HG03039 (cell line): Measurements from ENCODE around the gene INVS.
"Not testable (repeated sequence)": the region's sequence is repeated elsewhere in the genome, so short reads cannot be mapped to it uniquely, and the experiment has no call there.

ENCODE experiments used
- ATAC-seq: cut with Tn5 transposase; IDR thresholded peaks from one replicate; pipeline ENCODE4 v1.9.1; 2021; ENCODE audit warnings: mild to moderate bottlenecking, moderate library complexity; ENCODE audit not compliant: unreplicated experiment

INVS gene

GRCh38 chr9:100112677-100113336, 13.8 kb downstream of the INVS start:
- no peak for ATAC-seq

DNA sequence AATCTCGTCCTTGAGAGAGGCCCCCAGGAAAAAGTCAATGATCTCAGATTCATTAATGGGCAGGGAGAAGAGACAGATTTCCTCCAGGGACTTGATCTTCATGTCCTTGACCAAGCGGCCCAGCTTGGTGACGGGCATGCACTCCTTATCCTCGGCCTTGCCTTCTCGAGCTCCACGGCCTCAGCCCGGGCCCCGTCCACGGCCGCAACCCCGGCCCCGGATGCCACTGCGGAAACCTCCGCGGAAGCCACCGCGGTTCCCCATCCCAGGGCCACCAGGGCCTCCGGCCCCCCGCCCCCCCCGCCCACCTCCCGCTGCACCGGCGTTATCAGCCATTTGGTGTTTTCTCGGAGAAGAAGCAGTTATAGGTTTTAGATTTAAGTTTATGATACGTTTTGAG, 18.3 kb downstream of the INVS start:
- ATAC-seq = no peak

GRCh38 chr9:100120286-100120685, 21.2 kb downstream of the INVS start:
- no peak for ATAC-seq

GRCh38 chr9:100125236-100125635, 26.2 kb downstream of the INVS start:
- ATAC-seq = no peak

- no peak for ATAC-seq
These were observed 26.9 kb downstream of the INVS start for GRCh38 chr9:100125910-100126309.

DNA sequence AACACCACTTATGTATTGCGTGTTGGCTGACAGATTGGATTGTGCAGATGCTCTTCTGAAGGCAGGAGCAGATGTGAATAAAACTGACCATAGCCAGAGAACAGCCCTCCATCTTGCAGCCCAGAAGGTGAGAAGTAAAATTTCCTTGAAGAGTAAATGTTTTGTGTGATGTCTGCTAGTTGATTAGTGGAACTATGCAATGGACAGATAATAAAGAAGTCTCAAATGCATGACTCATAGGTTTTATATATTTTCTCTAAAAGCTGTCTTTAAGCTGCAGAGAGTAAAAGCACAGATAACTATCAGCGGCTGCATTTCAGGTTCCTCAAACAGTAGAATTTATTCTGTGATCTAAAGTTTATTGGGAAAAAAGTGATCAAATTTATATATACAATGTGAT, 27.4 kb downstream of the INVS start:
- no peak for ATAC-seq

- ATAC-seq = no peak
These were observed 30.7 kb downstream of the INVS start for GRCh38 chr9:100129772-100130171.

GRCh38 chr9:100131216-100131615, 32.2 kb downstream of the INVS start:
- no peak for ATAC-seq

GRCh38 chr9:100131875-100132430, 32.9 kb downstream of the INVS start:
- no peak for ATAC-seq

DNA sequence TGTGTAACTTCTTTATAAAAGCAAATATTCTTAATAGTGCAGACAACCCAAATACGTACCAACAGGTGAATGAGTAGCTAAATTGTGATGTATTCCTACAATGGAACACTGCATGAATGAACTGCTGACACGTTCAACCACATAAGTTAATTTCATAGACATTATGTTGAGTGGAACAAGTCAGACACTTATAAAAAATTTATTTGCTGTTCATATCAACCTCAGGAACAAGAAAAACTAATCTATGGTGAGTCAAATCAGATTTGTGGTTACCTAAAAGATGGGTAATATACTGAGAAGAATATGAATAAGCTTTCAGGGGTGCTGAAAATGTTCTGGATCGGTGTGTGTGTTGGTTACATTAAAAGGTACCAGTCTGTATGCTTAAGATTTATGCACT, 35.7 kb downstream of the INVS start:
- no peak for ATAC-seq

GRCh38 chr9:100136799-100137198, 37.8 kb downstream of the INVS start:
- ATAC-seq = not testable (repeated sequence)

GRCh38 chr9:100140303-100140702, 41.3 kb downstream of the INVS start:
- ATAC-seq = not testable (repeated sequence)

DNA sequence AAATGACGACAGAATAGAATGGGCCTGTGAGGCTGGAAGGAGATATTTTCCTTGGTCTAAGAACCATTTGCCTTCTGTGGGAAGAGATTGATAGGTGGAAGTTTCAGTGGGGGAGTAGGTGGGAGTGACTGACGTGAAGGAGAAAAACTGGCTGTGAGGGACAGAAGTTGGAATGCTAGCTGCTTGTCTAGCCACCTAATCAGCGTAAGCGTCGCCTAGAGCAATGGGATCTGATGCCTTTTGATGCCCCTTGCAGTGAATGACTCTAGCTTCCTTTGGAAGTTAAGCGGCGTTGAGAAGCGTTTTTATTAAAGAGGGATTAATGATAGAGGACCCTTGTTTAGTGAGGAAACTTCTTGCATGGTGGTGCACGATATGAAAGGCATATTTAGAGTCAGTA, 42.8 kb downstream of the INVS start:
- not testable (repeated sequence) for ATAC-seq

- not testable (repeated sequence) for ATAC-seq
These were observed 46.3 kb downstream of the INVS start for GRCh38 chr9:100145167-100145934.

- not testable (repeated sequence) for ATAC-seq
These were observed 46.9 kb downstream of the INVS start for GRCh38 chr9:100145976-100146375.

GRCh38 chr9:100150214-100150613, 51.2 kb downstream of the INVS start:
- ATAC-seq = no peak

GRCh38 chr9:100160021-100160420, 61.0 kb downstream of the INVS start:
- ATAC-seq = no peak

- ATAC-seq = no peak
These were observed 68.1 kb downstream of the INVS start for GRCh38 chr9:100167176-100167575.

DNA sequence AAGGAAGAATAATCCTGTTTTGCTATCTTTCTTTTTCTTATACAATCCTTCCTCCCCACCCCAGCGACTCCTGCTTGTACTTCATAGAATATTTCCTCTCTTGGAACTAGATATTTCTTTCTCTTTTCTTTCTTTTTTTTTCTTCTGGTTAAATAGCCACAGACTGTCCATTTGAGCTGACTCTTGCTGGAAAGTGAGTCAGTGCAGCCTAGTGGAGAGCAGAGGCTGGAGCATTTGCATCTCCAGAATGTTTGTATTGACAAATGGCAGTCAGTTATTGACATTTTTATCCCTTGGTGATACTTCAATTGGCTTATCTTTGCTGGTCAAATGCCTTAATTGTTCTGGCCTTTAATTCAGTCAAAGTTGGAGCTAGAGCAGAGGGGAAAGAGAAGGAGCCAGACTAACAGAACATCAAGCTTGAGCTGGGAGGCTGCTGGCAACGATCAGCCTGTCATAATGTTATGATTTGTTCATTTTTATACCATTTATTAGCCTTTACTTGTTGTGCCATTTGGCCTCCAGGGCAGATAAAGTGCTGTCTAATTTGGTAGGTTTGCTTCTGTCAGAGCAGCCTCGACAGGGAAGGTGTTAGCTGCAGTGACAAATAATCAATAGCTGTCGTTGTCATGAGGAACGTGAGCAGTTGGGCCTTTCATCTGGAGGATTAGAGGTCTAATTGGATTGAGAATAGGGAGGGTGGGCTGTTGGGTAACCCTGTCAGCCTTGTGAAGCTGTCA, 69.0 kb downstream of the INVS start:
- ATAC-seq = no peak

DNA sequence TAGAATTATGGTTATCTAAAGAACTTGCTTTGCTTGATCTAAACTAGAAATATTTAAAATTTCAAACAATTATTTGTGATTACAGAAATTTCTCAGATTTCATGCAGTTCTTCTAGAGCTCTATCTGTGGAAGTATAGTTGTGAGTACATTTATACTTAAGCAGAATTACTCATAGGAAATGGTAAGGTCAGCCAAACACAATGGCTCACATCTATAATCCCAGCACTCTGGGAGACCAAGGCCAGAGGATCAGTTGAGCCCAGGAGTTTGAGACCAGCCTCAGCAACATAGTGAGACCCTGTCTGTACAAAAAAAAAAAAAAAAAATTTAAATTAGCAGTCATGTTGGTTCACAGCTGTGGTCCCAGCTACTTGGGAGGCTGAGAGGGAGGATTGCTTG, 71.0 kb downstream of the INVS start:
- no peak for ATAC-seq

GRCh38 chr9:100170556-100170955, 71.5 kb downstream of the INVS start:
- ATAC-seq = no peak
